HG02840 (cell line): ENCODE data around the gene ROCK2.
"Not testable (repeated sequence)": the region's sequence is repeated elsewhere in the genome, so short reads cannot be mapped to it uniquely, and the experiment has no call there.

ENCODE experiments used
- ATAC-seq: cut with Tn5 transposase; IDR thresholded peaks from one replicate; pipeline ENCODE4 v1.9.1; 2021; ENCODE audit warnings: mild to moderate bottlenecking, moderate library complexity, moderate number of reproducible peaks; ENCODE audit not compliant: unreplicated experiment, low FRiP score

ROCK2 gene

GRCh38 chr2:11201969-11202368 lies 142.5 kb downstream of the ROCK2 start:
- no peak for ATAC-seq

- no peak for ATAC-seq
Measured at GRCh38 chr2:11200651-11201050, 143.8 kb downstream of the ROCK2 start.

GRCh38 chr2:11196246-11196645 lies 148.2 kb downstream of the ROCK2 start:
- ATAC-seq: no peak

- no peak for ATAC-seq
Measured at GRCh38 chr2:11187731-11188130, 156.7 kb downstream of the ROCK2 start.

GRCh38 chr2:11187083-11187619 lies 157.3 kb downstream of the ROCK2 start:
- no peak for ATAC-seq

- no peak for ATAC-seq
Measured at GRCh38 chr2:11186145-11186544, 158.3 kb downstream of the ROCK2 start.

GRCh38 chr2:11182951-11183350 lies 161.5 kb downstream of the ROCK2 start:
- ATAC-seq: no peak

- ATAC-seq: no peak
Measured at GRCh38 chr2:11180653-11181052, 163.8 kb downstream of the ROCK2 start.

GRCh38 chr2:11179899-11180298 lies 164.5 kb downstream of the ROCK2 start:
- ATAC-seq: no peak

GRCh38 chr2:11179196-11179595 lies 165.2 kb downstream of the ROCK2 start:
- ATAC-seq: no peak

- ATAC-seq: no peak
Measured at GRCh38 chr2:11177871-11178690, 166.4 kb downstream of the ROCK2 start.

- no peak for ATAC-seq
Measured at GRCh38 chr2:11175293-11175795, 169.1 kb downstream of the ROCK2 start.

GRCh38 chr2:11174222-11174621 lies 170.2 kb downstream of the ROCK2 start:
- no peak for ATAC-seq

GRCh38 chr2:11169333-11169732 lies 175.1 kb downstream of the ROCK2 start:
- ATAC-seq: no peak

- no peak for ATAC-seq
Measured at GRCh38 chr2:11168488-11168887, 175.9 kb downstream of the ROCK2 start.

- no peak for ATAC-seq
Measured at GRCh38 chr2:11166476-11166875, 178.0 kb downstream of the ROCK2 start.

GRCh38 chr2:11165046-11165445 lies 179.4 kb downstream of the ROCK2 start:
- not testable (repeated sequence) for ATAC-seq

- no peak for ATAC-seq
Measured at GRCh38 chr2:11163439-11164317, 180.8 kb downstream of the ROCK2 start.

- no peak for ATAC-seq
Measured at GRCh38 chr2:11161747-11162146, 182.7 kb downstream of the ROCK2 start.

- no peak for ATAC-seq
Measured at GRCh38 chr2:11160731-11161455, 183.5 kb downstream of the ROCK2 start.
